HG03097 (cell line): ENCODE results near the gene NF2.

Experiments used
- ATAC-seq: cut with Tn5 transposase; IDR thresholded peaks from one replicate; pipeline ENCODE4 v1.9.1; 2021; ENCODE audit not compliant: unreplicated experiment, low FRiP score

Gene NF2

GRCh38 chr22:29717789-29718188, 114.4 kb downstream of the NF2 start:
- no peak for ATAC-seq

GRCh38 chr22:29718949-29719898, 115.8 kb downstream of the NF2 start:
- no peak for ATAC-seq

GRCh38 chr22:29719899-29720645, 116.6 kb downstream of the NF2 start, which contains the start of gene CABP7:
Gene CABP7 (plus strand): TSS chr22:29720003. CDS start chr22:29720425, 422 bp downstream.
- ATAC-seq = no peak

GRCh38 chr22:29720811-29721323, 117.4 kb downstream of the NF2 start:
- no peak for ATAC-seq

- no peak for ATAC-seq
Observed at GRCh38 chr22:29722151-29722550, 118.7 kb downstream of the NF2 start.

GRCh38 chr22:29722587-29722986, 119.2 kb downstream of the NF2 start:
- ATAC-seq = no peak

GRCh38 chr22:29723766-29724165, 120.3 kb downstream of the NF2 start:
- ATAC-seq = no peak

GRCh38 chr22:29724843-29725242, 121.4 kb downstream of the NF2 start:
- no peak for ATAC-seq

GRCh38 chr22:29726106-29726505, 122.7 kb downstream of the NF2 start:
- ATAC-seq = no peak

GRCh38 chr22:29726512-29727130, 123.2 kb downstream of the NF2 start:
- ATAC-seq = no peak

- no peak for ATAC-seq
Observed at GRCh38 chr22:29727131-29727523, 123.7 kb downstream of the NF2 start.

GRCh38 chr22:29729161-29729560, 125.7 kb downstream of the NF2 start:
- ATAC-seq = no peak

- ATAC-seq = no peak
Observed at GRCh38 chr22:29731058-29731850, 127.8 kb downstream of the NF2 start.

- ATAC-seq = no peak
Observed at GRCh38 chr22:29732883-29733282, 129.4 kb downstream of the NF2 start.

- no peak for ATAC-seq
Observed at GRCh38 chr22:29733362-29734201, 130.1 kb downstream of the NF2 start.

- ATAC-seq = no peak
Observed at GRCh38 chr22:29734406-29734805, 131.0 kb downstream of the NF2 start.

GRCh38 chr22:29734838-29735237, 131.4 kb downstream of the NF2 start:
- no peak for ATAC-seq

- ATAC-seq = no peak
Observed at GRCh38 chr22:29735416-29735815, 132.0 kb downstream of the NF2 start.
